Kidney (tissue), 14 donors: ENCODE results near the gene CAPRIN2. TPM values are rescaled to one million over a fixed set of nuclear protein-coding genes. Genes with fewer than 3 reads are reported as not detected.

Source experiments
- DNase-seq, 5 donors: peaks; one replicate each; pipeline ENCODE4 v3.0.0-alpha.2; 2013 to 2020
- FAIRE-seq: peaks from 2 replicates; lab custom pipeline; 2012; peaks lifted over from hg19 to GRCh38; lab: Jason Lieb, UNC
- H3K27ac ChIP-seq, 2 donors: one replicate each; pipeline ENCODE4 v1.7.0; 2013; ENCODE audit warnings: low read depth in 2 of 2, low read length in 2 of 2, inconsistent platforms in 1 of 2
- H3K27me3 ChIP-seq: one replicate; pipeline ENCODE4 v1.7.1; 2013; ENCODE audit warnings: low read length, inconsistent platforms; ENCODE audit not compliant: control insufficient read depth, insufficient read depth
- H3K36me3 ChIP-seq, 3 donors: one replicate each; pipeline versions ENCODE4 v1.7.0 to v1.7.1; 2013; ENCODE audit warnings: low read length in 3 of 3, control low read depth in 1 of 3, inconsistent platforms in 1 of 3; ENCODE audit not compliant: insufficient read depth in 3 of 3, control insufficient read depth in 2 of 3
- H3K4me1 ChIP-seq, 3 donors: one replicate each; pipeline versions ENCODE4 v1.7.0 to v1.7.1; 2013; ENCODE audit warnings: low read length in 3 of 3, inconsistent platforms in 1 of 3, low read depth in 1 of 3; ENCODE audit not compliant: control insufficient read depth in 2 of 3, insufficient read depth in 2 of 3
- H3K4me3 ChIP-seq, 3 donors: one replicate each; pipeline versions ENCODE4 v1.7.0 to v1.8.1; 2013; ENCODE audit warnings: low read length in 3 of 3, control low read depth in 1 of 3, inconsistent platforms in 1 of 3
- H3K9ac ChIP-seq, 3 donors: one replicate each; pipeline versions ENCODE4 v1.7.0 to v1.7.1; 2013; ENCODE audit warnings: low read length in 3 of 3, control low read depth in 1 of 3, inconsistent platforms in 1 of 3
- H3K9me3 ChIP-seq, 3 donors: one replicate each; pipeline versions ENCODE4 v1.7.0 to v1.7.1; 2013; ENCODE audit warnings: low read length in 3 of 3, control low read depth in 1 of 3, inconsistent platforms in 1 of 3; ENCODE audit not compliant: control insufficient read depth in 2 of 3, insufficient read depth in 1 of 3
- CTCF ChIP-seq: IDR thresholded peaks from 3 replicates; pipeline ENCODE4 v1.5.1; 2012; ENCODE audit warnings: mild to moderate bottlenecking, moderate library complexity, borderline replicate concordance; ENCODE audit not compliant: insufficient read depth; ENCODE audit errors: extremely low read depth
- intact Hi-C: fragments of 100-400 bp; cut with DNase I; formaldehyde crosslinking; loops from one replicate; pipeline ENCODE4 v1.11.1; 2022
- polyA plus RNA-seq: library from polyadenylated mRNA; stranded (reverse); fragments of 350-450 nt; fragmentation: Illumina TruSeq; extraction: RNeasy Lipid Tissue Mini Kit (QIAGEN cat#74804); gene quantifications from one replicate; pipeline ENCODE4 v1.2.3, GENCODE V29; 2014; ENCODE audit warnings: low read depth, low replicate concordance; ENCODE audit not compliant: insufficient read depth
- total RNA-seq: library from RNA; stranded (reverse); fragmentation: NEBNext Ultra II Directional; extraction: Animal tissue kit (Norgen Biotek cat#: 25700); gene quantifications from one replicate; pipeline ENCODE4 v1.2.1, GENCODE V29; 2021
- donor health status: control.
- donor health status: control.
- donor health status: control.
- donor health status: control.
- donor health status: control.
- donor health status: DM: yes; HTN: yes; CAD: no.
- donor health status: Normal renal cell carcinoma (clear cell type).

Gene CAPRIN2
- total and polyA plus RNA-seq, 2 donors from 2014 or later, result 15.6 to 21.5 TPM

GRCh38 chr12:30696486-30696885, 58.3 kb downstream of the CAPRIN2 start:
- peaks cover 0 to 9% (median 8%) of the 10 kb centered on the region in 3 donors for H3K4me1 ChIP-seq
- H3K9ac ChIP-seq, result peak overlapping the region in 1 of 3 donors; percentile 88
- no peak overlapping the region for H3K27ac ChIP-seq
- H3K36me3 ChIP-seq, result no peaks in the 10 kb centered on the region
- no peak for TF ChIP-seq CTCF
- DNase-seq, result peak in 3 of 5 donors; percentile 2 to 68 (median 58)
- no peaks in the 10 kb centered on the region for H3K9me3 ChIP-seq
- intact Hi-C loops, result no loop called here
- FAIRE-seq, result no peak
- peak overlapping the region; percentile 3 to 83 (median 67) for H3K4me3 ChIP-seq
- H3K27me3 ChIP-seq, result no peaks in the 10 kb centered on the region

GRCh38 chr12:30696103-30696408, 58.7 kb downstream of the CAPRIN2 start:
- intact Hi-C loops, result no loop called here
- H3K27me3 ChIP-seq, result no peaks in the 10 kb centered on the region
- H3K4me3 ChIP-seq, result peak overlapping the region; percentile 67 to 83 (median 82)
- DNase-seq, result no peak
- peak overlapping the region; percentile 18 to 88 (median 82) for H3K9ac ChIP-seq
- no peak for TF ChIP-seq CTCF
- no peak for FAIRE-seq
- peaks cover 0 to 9% (median 8%) of the 10 kb centered on the region in 3 donors for H3K4me1 ChIP-seq
- no peaks in the 10 kb centered on the region for H3K9me3 ChIP-seq
- H3K27ac ChIP-seq, result peak overlapping the region in 1 of 2 donors; percentile 38
- no peaks in the 10 kb centered on the region for H3K36me3 ChIP-seq

- FAIRE-seq (peak; percentile 54), DNase-seq (peak; percentile 95 to 99 (median 96))
- Histone ChIP-seq H3K27ac (peak within 1 kb of the TSS; percentile 51 to 64), H3K4me3 (peak within 1 kb of the TSS; percentile 83 to 95 (median 91)), H3K4me1 (peaks cover 0 to 9% (median 8%) of the 10 kb centered on the region in 3 donors), H3K9me3 (no peaks in the 10 kb centered on the region), H3K27me3 (no peaks in the 10 kb centered on the region), H3K9ac (peak within 1 kb of the TSS; percentile 82 to 88 (median 87)), H3K36me3 (no peaks in the 10 kb centered on the region)
- TF ChIP-seq CTCF, result peak; percentile 13
- intact Hi-C loops, result no loop called here
Observed at GRCh38 chr12:30695199-30696102, 59.3 kb downstream of the CAPRIN2 start, which contains the start of gene IPO8. Gene IPO8, minus strand, starts transcription at chr12:30695869. Its CDS starts 222 bp downstream, at chr12:30695647.
